Mucosa of rectum (tissue), 2 donors: Measurements from ENCODE around the gene AGBL1.
"Not testable (repeated sequence)": the region's sequence is repeated elsewhere in the genome, so short reads cannot be mapped to it uniquely, and the experiment has no call there.

Source experiments
- H3K27ac ChIP-seq, 2 donors: one replicate each; pipeline ENCODE4 v1.7.0; 2013; ENCODE audit warnings: inconsistent platforms in 2 of 2, low read depth in 2 of 2, low read length in 2 of 2
- H3K27me3 ChIP-seq, 2 donors: one replicate each; pipeline ENCODE4 v1.7.0; 2013; ENCODE audit warnings: low read length in 2 of 2; ENCODE audit not compliant: control insufficient read depth in 2 of 2, insufficient read depth in 2 of 2
- H3K36me3 ChIP-seq, 2 donors: one replicate each; pipeline ENCODE4 v1.7.0; 2013; ENCODE audit warnings: low read length in 2 of 2; ENCODE audit not compliant: control insufficient read depth in 2 of 2, insufficient read depth in 2 of 2
- H3K4me1 ChIP-seq, 2 donors: one replicate each; pipeline ENCODE4 v1.7.0; 2013; ENCODE audit warnings: low read length in 2 of 2, mild to moderate bottlenecking in 1 of 2; ENCODE audit not compliant: control insufficient read depth in 2 of 2, insufficient read depth in 2 of 2
- H3K4me3 ChIP-seq, 2 donors: one replicate each; pipeline ENCODE4 v1.7.0; 2013; ENCODE audit warnings: low read length in 2 of 2
- H3K9ac ChIP-seq, 2 donors: one replicate each; pipeline ENCODE4 v1.7.0; 2013; ENCODE audit warnings: low read length in 2 of 2, low read depth in 1 of 2, mild to moderate bottlenecking in 1 of 2
- H3K9me3 ChIP-seq, 2 donors: one replicate each; pipeline ENCODE4 v1.7.0; 2013; ENCODE audit warnings: low read length in 2 of 2; ENCODE audit not compliant: control insufficient read depth in 2 of 2
- donor health status: healthy.
- donor health status: Normal muscosa, but diverticular disease.

AGBL1 gene

DNA sequence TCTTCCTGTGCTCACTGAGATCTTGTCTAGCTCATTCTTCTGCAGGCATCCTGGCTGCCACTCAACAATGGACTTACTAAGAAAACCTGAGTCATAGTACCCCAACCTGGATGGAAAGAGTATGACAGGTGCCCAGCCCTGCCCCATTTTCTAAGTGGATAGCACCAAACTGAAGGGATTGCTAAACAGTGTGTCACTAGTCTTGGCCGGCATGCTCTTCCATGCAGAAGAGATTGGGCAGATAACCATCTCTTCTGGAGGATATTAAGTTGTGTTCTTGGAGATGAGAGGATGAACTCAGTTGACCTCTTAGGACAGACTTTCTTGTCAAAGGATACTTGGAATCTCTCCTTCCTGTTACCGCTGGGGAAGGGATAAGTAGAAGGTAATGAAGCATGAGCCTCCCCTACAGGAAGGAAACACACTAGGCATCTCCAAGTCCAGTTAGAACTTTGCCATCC, 797.5 kb downstream of the AGBL1 start:
- Histone ChIP-seq H3K27me3 (no peaks in the 10 kb centered on the region), H3K36me3 (no peaks in the 10 kb centered on the region), H3K9me3 (no peaks in the 10 kb centered on the region), H3K4me3 (no peak overlapping the region), H3K9ac (no peak overlapping the region), H3K27ac (no peak overlapping the region), H3K4me1 (no peaks in the 10 kb centered on the region)

DNA sequence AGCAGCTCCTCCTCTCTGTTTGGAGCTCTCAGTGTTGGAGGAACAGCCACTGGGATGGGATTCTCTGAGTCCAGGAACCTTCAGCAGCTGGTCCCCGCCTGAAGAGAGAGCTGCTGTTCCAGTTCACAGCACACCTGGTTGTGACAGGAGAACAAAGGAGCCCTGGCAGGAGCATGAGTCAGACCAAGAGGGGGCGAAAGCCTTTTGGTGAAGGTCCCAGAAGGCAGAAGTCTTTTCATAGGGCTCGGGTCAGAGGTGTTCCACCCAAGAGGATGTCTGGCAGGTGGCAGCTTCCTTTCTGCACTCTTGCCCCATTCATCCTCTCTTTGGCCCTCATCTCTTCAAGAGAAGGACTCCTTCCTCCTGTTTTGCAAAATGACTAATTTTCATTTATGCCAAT, 799.2 kb downstream of the AGBL1 start:
- H3K36me3 ChIP-seq, H3K27ac ChIP-seq, H3K9ac ChIP-seq, H3K27me3 ChIP-seq, H3K4me1 ChIP-seq, H3K4me3 ChIP-seq, H3K9me3 ChIP-seq: not testable (repeated sequence)

DNA sequence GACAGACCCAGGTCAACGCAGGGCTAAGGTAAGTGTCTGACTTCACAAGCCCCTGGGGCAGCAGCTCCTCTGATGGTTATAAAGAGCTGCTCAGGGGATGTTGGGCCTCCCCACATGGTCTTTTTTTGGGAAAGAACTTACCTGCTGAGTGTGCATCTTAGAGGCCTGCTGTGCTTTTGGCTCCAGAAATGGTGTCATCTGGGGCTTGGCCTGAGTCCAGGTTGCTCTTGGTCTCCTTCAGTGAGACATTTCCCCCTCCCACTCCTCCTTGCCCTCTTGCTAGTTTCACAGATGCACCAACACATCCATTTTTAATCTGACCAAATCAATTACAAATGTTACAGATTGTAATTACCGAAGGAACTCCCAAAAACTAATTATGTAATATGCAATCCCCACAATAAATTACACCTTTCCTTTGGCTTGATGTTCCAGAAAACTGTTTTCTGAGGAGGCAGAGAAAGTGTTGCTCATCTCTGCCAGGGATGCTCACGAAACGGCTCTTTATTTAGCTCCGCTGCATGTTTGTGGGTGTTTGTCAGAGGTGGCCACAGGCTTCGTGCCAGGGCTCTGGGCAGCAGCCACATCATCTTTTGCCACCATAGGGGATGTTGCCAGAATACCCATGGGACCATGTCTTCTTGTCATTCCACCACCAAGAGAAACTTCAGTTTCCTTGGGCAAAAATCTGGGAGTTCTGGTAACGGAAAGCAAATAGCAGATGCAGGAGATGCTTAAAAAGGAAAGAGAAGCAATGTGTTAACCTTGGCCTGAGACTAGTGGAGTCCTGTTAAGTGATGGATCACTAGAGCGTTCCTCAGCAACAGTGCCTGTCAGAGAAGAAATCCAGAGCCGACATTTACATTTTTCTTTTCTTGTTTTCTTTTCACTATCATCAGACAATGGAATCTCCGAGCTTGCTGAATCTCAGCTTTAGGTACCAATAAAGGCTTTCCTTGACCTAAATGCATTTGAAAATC, 799.9 kb downstream of the AGBL1 start:
- no peaks in the 10 kb centered on the region for H3K9me3 ChIP-seq
- H3K4me3 ChIP-seq = no peak overlapping the region
- H3K36me3 ChIP-seq = no peaks in the 10 kb centered on the region
- no peak overlapping the region for H3K27ac ChIP-seq
- no peaks in the 10 kb centered on the region for H3K4me1 ChIP-seq
- no peaks in the 10 kb centered on the region for H3K27me3 ChIP-seq
- no peak overlapping the region for H3K9ac ChIP-seq

DNA sequence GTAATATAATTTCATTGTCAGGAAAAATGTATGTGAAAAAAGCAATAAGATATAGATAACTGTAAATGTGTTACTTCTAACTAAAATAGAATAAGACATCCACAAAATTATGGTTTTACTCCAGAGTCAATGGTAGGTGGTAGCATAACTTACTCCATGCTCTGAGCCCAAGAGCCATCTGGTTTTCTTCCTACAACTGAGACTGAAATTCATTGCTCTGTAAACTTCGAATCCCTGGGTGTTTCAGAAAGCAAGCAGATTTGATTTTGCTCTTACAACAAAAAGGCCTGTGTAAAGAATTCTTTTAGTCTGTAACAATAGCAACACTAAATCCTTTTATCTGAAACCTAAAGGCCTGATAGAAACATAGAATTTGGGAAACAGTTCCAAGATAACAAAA, 805.9 kb downstream of the AGBL1 start:
- H3K4me3 ChIP-seq = no peak overlapping the region
- H3K9me3 ChIP-seq = no peaks in the 10 kb centered on the region
- no peaks in the 10 kb centered on the region for H3K36me3 ChIP-seq
- no peaks in the 10 kb centered on the region for H3K27me3 ChIP-seq
- H3K4me1 ChIP-seq = no peaks in the 10 kb centered on the region
- no peak overlapping the region for H3K9ac ChIP-seq
- no peak overlapping the region for H3K27ac ChIP-seq

DNA sequence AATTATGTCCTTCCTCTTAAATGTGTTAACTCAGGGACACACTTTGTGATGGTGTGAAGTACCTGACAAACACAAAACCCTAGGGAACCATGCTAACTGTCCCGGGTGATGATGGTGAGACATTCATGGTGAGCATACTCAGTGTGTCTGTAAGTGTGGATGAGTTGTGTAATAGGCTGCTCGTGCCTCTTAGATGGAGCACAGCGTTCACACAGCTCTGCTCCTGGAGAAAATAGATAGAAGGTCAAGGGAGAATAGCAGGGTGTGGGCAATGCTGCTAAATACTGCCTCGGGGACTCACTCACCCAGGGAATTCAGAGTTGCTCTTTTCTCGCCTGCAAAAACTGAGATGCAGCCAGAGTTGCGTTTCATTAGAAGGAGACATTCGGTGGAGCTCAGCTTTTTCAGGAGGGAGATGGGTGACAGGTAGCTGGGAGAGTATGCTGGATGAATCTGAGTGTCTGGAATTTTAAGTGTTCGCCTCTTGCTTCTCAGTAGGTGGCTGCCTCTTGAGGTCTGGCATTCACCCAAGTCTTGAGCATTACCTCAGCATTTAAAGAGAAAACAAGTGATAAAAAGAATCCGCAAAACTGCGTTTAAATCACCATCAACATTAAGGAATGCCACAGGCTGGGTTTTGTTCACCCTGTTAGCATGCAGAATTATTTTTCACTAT, 813.2 kb downstream of the AGBL1 start:
- Histone ChIP-seq H3K27ac (no peak overlapping the region), H3K9me3 (no peaks in the 10 kb centered on the region), H3K27me3 (no peaks in the 10 kb centered on the region), H3K4me3 (no peak overlapping the region), H3K4me1 (no peaks in the 10 kb centered on the region), H3K9ac (no peak overlapping the region), H3K36me3 (no peaks in the 10 kb centered on the region)

DNA sequence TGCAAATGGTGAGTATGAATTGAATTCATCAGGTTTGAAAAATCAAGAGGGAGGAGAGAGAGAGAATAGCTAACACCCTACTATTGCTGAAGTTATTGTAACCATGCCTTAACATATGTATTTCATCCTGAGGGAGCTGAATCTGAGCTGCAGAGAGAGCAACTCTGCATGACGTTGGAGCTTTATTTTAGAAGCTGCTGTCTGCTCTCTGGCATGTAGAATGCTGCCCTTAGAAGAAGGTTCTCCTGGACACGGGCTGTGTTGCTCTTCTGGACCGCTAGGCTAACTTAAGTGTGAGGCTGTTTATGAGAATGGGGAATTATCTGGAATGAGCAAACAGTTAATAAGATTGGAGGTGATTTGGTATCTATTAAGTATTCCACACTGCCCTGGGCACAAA, 814.6 kb downstream of the AGBL1 start:
- H3K4me1 ChIP-seq = no peaks in the 10 kb centered on the region
- no peaks in the 10 kb centered on the region for H3K27me3 ChIP-seq
- H3K9ac ChIP-seq = no peak overlapping the region
- no peak overlapping the region for H3K4me3 ChIP-seq
- no peaks in the 10 kb centered on the region for H3K9me3 ChIP-seq
- H3K27ac ChIP-seq = no peak overlapping the region
- no peaks in the 10 kb centered on the region for H3K36me3 ChIP-seq

DNA sequence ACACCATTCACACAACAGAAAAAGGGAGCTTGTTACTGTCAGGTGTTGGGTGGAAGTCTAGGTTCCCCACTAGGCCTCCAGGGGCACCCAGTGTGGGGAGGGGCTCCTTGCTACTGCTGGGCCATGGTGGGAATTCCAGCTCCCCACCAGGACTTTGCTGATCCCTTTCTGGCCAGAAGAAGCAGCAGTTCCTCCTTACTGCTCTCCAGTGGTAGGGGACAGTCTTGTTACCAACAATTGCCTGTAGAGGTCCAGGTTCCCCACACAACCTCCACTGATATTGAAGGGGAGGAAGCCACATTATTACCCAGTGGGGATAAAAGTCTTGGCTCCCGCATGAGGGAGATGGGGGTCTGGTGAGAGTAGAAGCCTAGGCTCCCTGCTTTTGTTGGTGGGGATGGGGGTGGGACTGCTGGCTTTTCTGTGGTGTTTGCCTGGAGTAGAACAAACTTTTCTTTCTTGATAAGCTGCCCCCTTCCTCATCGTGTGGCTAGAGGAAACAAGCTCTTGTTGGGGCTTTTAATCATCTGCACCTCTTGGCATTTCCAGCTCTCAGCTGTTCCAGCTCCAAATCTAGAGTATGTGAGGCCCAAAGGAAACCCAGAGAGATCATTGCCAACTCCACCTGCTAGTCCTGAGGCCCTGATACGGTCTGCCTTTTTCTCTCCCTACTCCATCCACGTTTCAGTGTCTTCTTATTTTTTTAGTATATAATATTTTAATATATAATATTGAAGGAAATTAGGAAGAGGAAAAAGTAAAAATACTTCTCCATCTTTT, 824.2 kb downstream of the AGBL1 start:
- no peaks in the 10 kb centered on the region for H3K9me3 ChIP-seq
- H3K27me3 ChIP-seq = no peaks in the 10 kb centered on the region
- H3K36me3 ChIP-seq = no peaks in the 10 kb centered on the region
- no peak overlapping the region for H3K4me3 ChIP-seq
- no peaks in the 10 kb centered on the region for H3K4me1 ChIP-seq
- no peak overlapping the region for H3K9ac ChIP-seq
- no peak overlapping the region for H3K27ac ChIP-seq

DNA sequence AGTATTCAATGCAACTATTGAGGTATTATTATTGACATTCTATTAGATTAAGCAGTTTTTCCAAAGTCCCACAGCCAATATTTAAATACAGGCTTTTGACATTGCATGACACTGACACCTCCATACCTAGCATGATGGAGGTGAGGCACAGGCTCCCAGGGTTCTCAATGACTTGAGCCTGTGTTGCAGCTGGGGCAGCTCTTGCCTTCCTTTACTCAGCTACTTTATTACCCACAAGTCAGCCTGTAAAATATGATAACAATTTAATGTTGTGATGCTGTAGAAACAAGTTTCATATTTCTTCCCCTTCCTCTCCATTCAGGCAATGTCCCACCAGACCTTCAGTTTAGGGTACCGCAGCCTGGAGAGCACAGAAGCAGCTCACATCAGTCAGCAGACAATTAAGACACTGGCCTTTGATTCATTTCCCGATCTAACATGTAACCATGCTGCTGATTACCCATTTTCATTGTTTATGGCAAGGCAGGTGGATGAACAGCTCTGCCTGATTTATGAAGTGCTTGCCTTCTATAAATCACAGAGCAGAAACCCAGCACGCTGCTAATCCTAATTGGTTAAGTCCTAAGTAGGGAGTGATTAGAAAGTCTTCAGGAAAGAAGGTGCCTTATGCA, 826.1 kb downstream of the AGBL1 start:
- no peaks in the 10 kb centered on the region for H3K9me3 ChIP-seq
- no peaks in the 10 kb centered on the region for H3K4me1 ChIP-seq
- H3K4me3 ChIP-seq = no peak overlapping the region
- no peak overlapping the region for H3K27ac ChIP-seq
- no peaks in the 10 kb centered on the region for H3K27me3 ChIP-seq
- no peaks in the 10 kb centered on the region for H3K36me3 ChIP-seq
- no peak overlapping the region for H3K9ac ChIP-seq

DNA sequence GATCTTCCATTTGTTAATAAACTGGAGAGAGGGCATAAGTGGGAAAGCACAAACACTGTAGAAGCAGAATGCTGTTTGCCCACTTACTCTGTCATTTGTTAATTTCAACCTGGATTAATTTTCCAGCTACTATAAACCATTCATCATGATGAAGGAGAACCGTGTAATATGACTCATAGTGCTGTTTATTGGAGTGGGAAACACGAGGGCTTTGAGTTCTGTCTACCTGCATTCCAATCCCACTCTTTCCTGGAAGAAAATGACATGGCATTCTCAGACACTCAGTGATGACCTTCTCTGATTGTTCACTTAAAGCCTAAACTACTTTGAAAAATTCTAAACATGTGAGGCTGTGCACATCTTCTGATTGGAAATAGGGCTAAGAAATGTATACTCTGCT, 826.7 kb downstream of the AGBL1 start:
- Histone ChIP-seq H3K9ac (no peak overlapping the region), H3K27ac (no peak overlapping the region), H3K9me3 (no peaks in the 10 kb centered on the region), H3K36me3 (no peaks in the 10 kb centered on the region), H3K27me3 (no peaks in the 10 kb centered on the region), H3K4me3 (no peak overlapping the region), H3K4me1 (no peaks in the 10 kb centered on the region)
